IPS-18c (cell line): ENCODE measurements around the gene CST4.
"Not testable (repeated sequence)": the region's sequence is repeated elsewhere in the genome, so short reads cannot be mapped to it uniquely, and the experiment has no call there.

Source experiments
- H3K4me3 ChIP-seq: 2 replicates; pipeline ENCODE4 v1.7.0; 2013; ENCODE audit warnings: low read depth, mild to moderate bottlenecking, low read length, moderate library complexity; ENCODE audit not compliant: insufficient read depth
- H3K9me3 ChIP-seq: one replicate; pipeline ENCODE4 v1.6.1; 2013; ENCODE audit warnings: mild to moderate bottlenecking, low read length, moderate library complexity; ENCODE audit not compliant: control insufficient read depth, insufficient read depth

CST4 gene

GRCh38 chr20:23637282-23638221, 51.3 kb downstream of the CST4 start, which contains the start of gene CST3:
CST3 (minus strand) TSS chr20:23637955; CDS start chr20:23637862, 93 bp downstream.
- Histone ChIP-seq H3K9me3 (no peaks in the 10 kb centered on the region), H3K4me3 (peak within 1 kb of the TSS; percentile 82)

GRCh38 chr20:23636908-23637281, 51.9 kb downstream of the CST4 start:
- peak overlapping the region; percentile 82 for H3K4me3 ChIP-seq
- no peaks in the 10 kb centered on the region for H3K9me3 ChIP-seq

DNA sequence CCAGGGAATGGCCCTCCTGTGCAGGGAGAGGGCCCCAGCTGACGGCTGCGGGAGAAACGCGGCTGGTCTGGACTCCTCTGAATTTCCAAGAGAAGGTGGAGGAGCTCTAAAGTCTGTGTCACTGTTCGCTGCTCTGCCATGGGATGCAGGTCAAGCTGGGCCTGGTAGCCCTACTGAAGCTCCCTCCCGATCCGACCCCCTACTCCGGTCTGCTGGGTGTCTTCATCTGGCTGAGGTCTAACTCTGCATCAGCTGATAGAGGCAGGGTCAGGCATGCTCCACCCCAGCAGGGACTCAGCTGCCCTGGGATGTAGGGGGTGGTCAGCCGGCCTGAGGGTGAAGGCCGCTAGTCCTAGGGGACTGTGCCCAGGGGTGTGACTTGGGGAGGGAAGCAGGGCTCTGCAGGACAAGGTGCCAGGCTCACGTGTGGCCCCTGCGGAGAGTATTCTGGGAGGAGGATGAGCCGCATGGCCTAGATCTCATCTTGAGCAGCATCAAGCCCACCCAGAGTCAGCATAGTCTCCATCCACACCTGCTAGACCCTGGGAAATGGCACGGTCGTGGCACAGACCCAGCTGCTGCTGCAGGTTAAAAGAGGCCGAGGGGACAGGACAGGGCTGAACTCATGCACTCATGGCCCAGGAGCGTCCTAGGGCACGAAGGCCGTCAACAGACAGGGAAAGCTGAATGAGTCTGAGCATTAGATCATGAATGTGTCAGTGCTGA, 52.5 kb downstream of the CST4 start:
- H3K9me3 ChIP-seq = no peaks in the 10 kb centered on the region
- H3K4me3 ChIP-seq = peak overlapping the region; percentile 82; the same call in 1 of the 2 replicates

DNA sequence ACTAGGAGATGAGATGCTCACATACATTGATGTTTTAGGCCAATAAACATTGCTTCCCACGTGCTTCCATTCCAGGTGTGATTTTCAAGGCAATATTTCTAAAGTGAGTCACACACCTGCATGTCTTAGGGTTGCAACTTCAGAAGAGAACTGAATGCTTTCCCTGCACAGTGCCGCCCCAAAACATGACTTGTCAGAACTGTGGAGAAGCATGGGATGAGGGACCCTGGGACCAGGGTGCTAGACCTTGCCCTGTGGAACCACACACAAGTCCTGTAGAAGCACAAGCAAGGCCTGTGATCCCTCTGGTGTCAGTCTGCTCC, 53.1 kb downstream of the CST4 start:
- H3K9me3 ChIP-seq, H3K4me3 ChIP-seq: not testable (repeated sequence)
